ENCODE measurements around the gene SLC34A1.
A peak's percentile ranks its signal among the peaks of the same experiment; 100 is the strongest.

The SLC34A1 gene

GRCh38 chr5:177349762-177350161, 34.5 kb upstream of the SLC34A1 start:
- no peaks in the 10 kb centered on the region; the same call in 1 of the 2 replicates for H4K20me1 ChIP-seq (ENCODE audit: low read depth, low read length)
- H3K4me2 ChIP-seq (ENCODE audit: low read depth, low read length, poor library complexity, severe bottlenecking) = peak overlapping the region; percentile 97
- peaks cover 63% of the 10 kb centered on the region for H3K79me2 ChIP-seq (ENCODE audit: insufficient read depth, low read length)
- H3F3A ChIP-seq (ENCODE audit: insufficient read depth) = no peaks in the 10 kb centered on the region
- TF ChIP-seq EZH2phosphoT487 (conservative IDR thresholded peaks at IDR 0.05; ENCODE audit: low read length) (no peak), CTCF (IDR thresholded peaks at IDR 0.05; ENCODE audit: insufficient read depth, low read length, poor library complexity, severe bottlenecking) (no peak)
- no peaks in the 10 kb centered on the region for H3K9me2 ChIP-seq (replicated peaks; ENCODE audit: insufficient read depth, low read length)
- H3K27me3 ChIP-seq (ENCODE audit: low read length) = no peaks in the 10 kb centered on the region
- no peaks in the 10 kb centered on the region for H3K9me3 ChIP-seq (ENCODE audit: insufficient read depth, low read length)
- no peak overlapping the region for H3K27ac ChIP-seq (ENCODE audit: low read depth, low read length)
- H3K36me3 ChIP-seq (ENCODE audit: low read length) = peaks cover 6% of the 10 kb centered on the region; the same call in 1 of the 2 replicates
- H2AFZ ChIP-seq (ENCODE audit: low read depth, low read length, severe bottlenecking) = no peak overlapping the region
- peak overlapping the region; percentile 70 for H3K9ac ChIP-seq (ENCODE audit: low read length)
- peak overlapping the region; percentile 76 for H3K4me3 ChIP-seq (ENCODE audit: insufficient read depth, low read length, poor library complexity, severe bottlenecking)

DNA sequence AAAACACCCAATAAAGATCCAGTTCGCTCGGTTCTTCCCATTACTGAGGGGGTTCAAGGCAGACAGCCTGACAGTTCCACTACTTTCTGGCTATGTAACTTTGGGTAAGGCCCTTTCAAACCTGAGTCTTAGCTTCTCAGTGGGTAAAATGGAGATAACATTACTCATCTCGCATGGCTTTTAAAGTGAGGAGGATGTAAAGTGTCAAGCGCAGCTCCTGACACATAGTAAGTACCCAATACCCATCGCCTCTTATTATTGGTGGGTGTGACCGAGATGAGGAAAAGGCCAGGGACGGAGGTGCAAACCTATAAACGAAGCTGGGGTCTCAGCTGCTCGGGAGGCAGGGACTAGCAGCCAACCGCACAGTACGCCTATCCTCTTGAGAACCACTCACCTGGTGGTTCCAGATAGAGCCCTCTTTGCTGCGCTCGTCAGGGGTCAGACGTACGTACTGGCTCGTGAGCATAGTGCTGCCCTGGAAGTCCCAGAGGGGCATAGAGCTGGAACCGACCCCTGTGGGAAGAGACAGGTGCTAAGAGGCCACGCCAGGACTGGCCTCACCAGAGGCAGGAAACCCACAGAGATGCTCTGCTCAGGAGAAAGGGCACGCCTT, 33.4 kb upstream of the SLC34A1 start:
- Histone ChIP-seq H3K9ac (ENCODE audit: low read length) (peak overlapping the region; percentile 70), H3K27ac (ENCODE audit: low read depth, low read length) (peak overlapping the region; percentile 95), H3K4me3 (ENCODE audit: insufficient read depth, low read length, poor library complexity, severe bottlenecking) (peak overlapping the region; percentile 76), H3K4me2 (ENCODE audit: low read depth, low read length, poor library complexity, severe bottlenecking) (peak overlapping the region; percentile 97), H2AFZ (ENCODE audit: low read depth, low read length, severe bottlenecking) (peak overlapping the region; percentile 50), H3K79me2 (ENCODE audit: insufficient read depth, low read length) (peaks cover 54% of the 10 kb centered on the region), H3K9me3 (ENCODE audit: insufficient read depth, low read length) (no peaks in the 10 kb centered on the region), H3K27me3 (ENCODE audit: low read length) (no peaks in the 10 kb centered on the region), H3K9me2 (replicated peaks; ENCODE audit: insufficient read depth, low read length) (no peaks in the 10 kb centered on the region), H3F3A (ENCODE audit: insufficient read depth) (no peaks in the 10 kb centered on the region), H3K36me3 (ENCODE audit: low read length) (peaks cover 6% of the 10 kb centered on the region; the same call in 1 of the 2 replicates), H4K20me1 (ENCODE audit: low read depth, low read length) (no peaks in the 10 kb centered on the region; the same call in 1 of the 2 replicates)
- TF ChIP-seq EZH2phosphoT487 (conservative IDR thresholded peaks at IDR 0.05; ENCODE audit: low read length) (no peak), CTCF (IDR thresholded peaks at IDR 0.05; ENCODE audit: insufficient read depth, low read length, poor library complexity, severe bottlenecking) (no peak)

DNA sequence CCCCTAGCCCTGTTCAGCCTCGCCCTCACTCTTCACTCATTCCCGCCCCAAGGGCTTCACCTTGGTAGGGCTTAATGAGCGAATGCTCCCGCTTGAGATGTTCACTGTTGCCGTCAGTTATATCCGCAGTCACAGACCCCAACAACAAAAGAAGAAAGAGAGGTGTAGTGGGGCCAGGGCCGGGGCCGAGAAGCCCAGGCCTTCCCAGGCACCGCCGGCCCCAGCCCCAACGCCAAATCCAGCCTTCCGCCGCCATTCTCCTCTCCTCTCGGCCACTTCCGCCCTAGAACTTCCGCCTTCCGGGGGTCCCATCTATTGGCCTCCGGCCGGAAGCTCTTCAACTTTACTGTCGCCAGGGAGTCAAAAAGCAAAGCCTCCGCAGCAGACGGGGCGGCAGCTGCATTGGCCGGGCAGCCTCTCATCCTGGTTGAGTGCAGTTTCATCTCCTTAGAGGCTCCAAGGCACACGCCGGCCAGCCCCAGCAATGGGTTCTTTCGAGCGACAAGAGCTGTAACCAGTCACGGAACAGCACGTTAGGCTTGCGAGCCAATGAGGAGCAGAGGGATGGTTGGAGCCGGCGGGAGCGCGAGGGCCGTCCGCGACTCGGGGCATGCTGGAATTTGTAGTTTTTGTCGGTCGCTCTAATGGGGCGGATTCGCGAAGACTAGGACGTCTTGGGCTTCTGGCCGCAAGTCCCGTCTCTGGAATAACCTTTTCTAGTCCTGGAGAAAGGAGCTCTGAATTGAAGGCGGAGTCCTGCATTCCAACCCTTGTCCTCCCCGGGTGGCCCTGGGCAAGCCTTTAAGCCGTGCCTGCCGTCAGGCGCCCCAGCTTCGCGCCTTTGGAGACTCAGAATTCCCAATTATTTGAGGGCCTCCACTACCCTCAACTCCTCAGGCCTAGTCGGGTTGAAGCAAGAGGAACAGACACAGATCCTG, 32.6 kb upstream of the SLC34A1 start, which contains the start of gene LMAN2:
LMAN2 (minus strand) TSS at position 277 of the 938 bp plus-strand sequence; CDS start at position 256, 21 bp downstream.
- peaks cover 6% of the 10 kb centered on the region; the same call in 1 of the 2 replicates for H3K36me3 ChIP-seq (ENCODE audit: low read length)
- H3K9me3 ChIP-seq (ENCODE audit: insufficient read depth, low read length) = no peaks in the 10 kb centered on the region
- H3K79me2 ChIP-seq (ENCODE audit: insufficient read depth, low read length) = peaks cover 47% of the 10 kb centered on the region
- H3K9ac ChIP-seq (ENCODE audit: low read length) = peak within 1 kb of the TSS; percentile 70
- no peaks in the 10 kb centered on the region for H3K27me3 ChIP-seq (ENCODE audit: low read length)
- H3F3A ChIP-seq (ENCODE audit: insufficient read depth) = peaks cover 3% of the 10 kb centered on the region; the same call in 1 of the 2 replicates
- peak within 1 kb of the TSS; percentile 95 for H3K27ac ChIP-seq (ENCODE audit: low read depth, low read length)
- H3K4me3 ChIP-seq (ENCODE audit: insufficient read depth, low read length, poor library complexity, severe bottlenecking) = peak within 1 kb of the TSS; percentile 76
- H2AFZ ChIP-seq (ENCODE audit: low read depth, low read length, severe bottlenecking) = peak within 1 kb of the TSS; percentile 72
- peak within 1 kb of the TSS; percentile 97 for H3K4me2 ChIP-seq (ENCODE audit: low read depth, low read length, poor library complexity, severe bottlenecking)
- TF ChIP-seq CTCF (IDR thresholded peaks at IDR 0.05; ENCODE audit: insufficient read depth, low read length, poor library complexity, severe bottlenecking) = no peak
- TF ChIP-seq EZH2phosphoT487 (conservative IDR thresholded peaks at IDR 0.05; ENCODE audit: low read length) = no peak
- H4K20me1 ChIP-seq (ENCODE audit: low read depth, low read length) = no peaks in the 10 kb centered on the region; the same call in 1 of the 2 replicates
- H3K9me2 ChIP-seq (replicated peaks; ENCODE audit: insufficient read depth, low read length) = no peaks in the 10 kb centered on the region

Measured in SU-DHL-6 (cell line).